Embryonic facial prominence (tissue), 1 donor: ENCODE measurements around the gene TBC1D3B.
A peak's percentile ranks its signal among the peaks of the same experiment; 100 is the strongest.
"Not testable (repeated sequence)": the region's sequence is repeated elsewhere in the genome, so short reads cannot be mapped to it uniquely, and the experiment has no call there.

ENCODE experiments used
- DNase-seq: peaks from one replicate; pipeline ENCODE4 v3.0.0-alpha.2; 2016; ENCODE audit errors: extremely low spot score

The TBC1D3B gene

GRCh38 chr17:36181446-36182175, 5.2 kb upstream of the TBC1D3B start:
- DNase-seq: not testable (repeated sequence)

GRCh38 chr17:36168836-36169235, 7.6 kb downstream of the TBC1D3B start:
- DNase-seq: not testable (repeated sequence)

- DNase-seq: no peak
Measured at GRCh38 chr17:36153895-36154610, 22.4 kb downstream of the TBC1D3B start.

- no peak for DNase-seq
Measured at GRCh38 chr17:36152639-36153120, 23.8 kb downstream of the TBC1D3B start.

- DNase-seq: no peak
Measured at GRCh38 chr17:36151891-36152638, 24.4 kb downstream of the TBC1D3B start.

GRCh38 chr17:36149296-36149820, 27.1 kb downstream of the TBC1D3B start:
- no peak for DNase-seq

GRCh38 chr17:36148559-36149295, 27.7 kb downstream of the TBC1D3B start:
- no peak for DNase-seq

- DNase-seq: no peak
Measured at GRCh38 chr17:36147601-36148000, 28.8 kb downstream of the TBC1D3B start.

- no peak for DNase-seq
Measured at GRCh38 chr17:36144981-36145729, 31.3 kb downstream of the TBC1D3B start.

GRCh38 chr17:36144014-36144413, 32.4 kb downstream of the TBC1D3B start:
- no peak for DNase-seq

GRCh38 chr17:36142806-36143205, 33.6 kb downstream of the TBC1D3B start:
- DNase-seq: no peak

- DNase-seq: no peak
Measured at GRCh38 chr17:36142235-36142634, 34.2 kb downstream of the TBC1D3B start.

GRCh38 chr17:36136439-36136838, 40.0 kb downstream of the TBC1D3B start:
- no peak for DNase-seq

GRCh38 chr17:36136036-36136435, 40.4 kb downstream of the TBC1D3B start:
- DNase-seq: no peak

GRCh38 chr17:36135465-36135864, 41.0 kb downstream of the TBC1D3B start:
- DNase-seq: no peak

GRCh38 chr17:36133602-36134236, 42.7 kb downstream of the TBC1D3B start:
- peak; percentile 20 for DNase-seq

GRCh38 chr17:36132421-36132831, 44.0 kb downstream of the TBC1D3B start:
- no peak for DNase-seq

- no peak for DNase-seq
Measured at GRCh38 chr17:36131931-36132330, 44.5 kb downstream of the TBC1D3B start.

- no peak for DNase-seq
Measured at GRCh38 chr17:36131421-36131820, 45.0 kb downstream of the TBC1D3B start.

GRCh38 chr17:36130346-36130745, 46.1 kb downstream of the TBC1D3B start:
- DNase-seq: no peak
